ENCODE data around the gene GLUD1.
"Not testable (repeated sequence)": the region's sequence is repeated elsewhere in the genome, so short reads cannot be mapped to it uniquely, and the experiment has no call there.

The GLUD1 gene

DNA sequence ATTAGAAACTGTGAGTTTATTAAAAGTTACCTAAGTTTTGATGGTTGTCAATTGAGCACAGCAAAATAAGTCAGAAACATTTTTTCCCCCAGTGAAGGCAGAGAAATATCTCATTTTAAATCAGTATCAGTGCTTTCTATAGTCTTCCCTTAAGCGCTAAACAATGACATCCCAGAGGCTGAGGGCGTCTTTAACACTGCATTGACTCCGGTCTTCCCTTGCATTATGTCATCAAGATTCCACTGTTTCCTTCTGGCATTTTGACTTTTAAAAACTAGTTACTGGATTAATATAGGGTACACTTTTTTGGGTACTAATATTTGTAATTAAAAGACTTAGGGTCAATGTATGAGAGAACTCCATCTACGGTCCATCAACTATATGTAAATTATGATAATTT, 3.9 kb downstream of the GLUD1 start:
- no peak for DNase-seq (ENCODE audit: low spot score)

DNA sequence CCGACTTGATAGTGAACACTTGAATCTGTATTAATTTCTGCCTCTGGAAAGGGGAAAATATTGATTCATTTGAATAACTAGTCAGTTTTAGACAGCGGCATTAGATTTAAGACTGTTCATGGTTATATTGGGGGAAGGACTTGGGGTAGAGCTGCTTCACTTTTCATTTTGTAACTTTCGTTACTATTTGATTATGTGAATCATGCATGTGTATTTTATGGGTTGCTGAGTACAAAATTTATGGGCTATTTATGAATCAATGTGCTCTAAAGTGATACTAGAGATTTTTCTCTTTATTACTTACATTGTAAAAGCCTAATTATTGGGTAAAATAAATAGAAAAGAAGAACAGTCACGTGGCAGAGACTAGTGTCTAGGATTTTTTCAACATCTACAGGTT, 4.9 kb downstream of the GLUD1 start:
- no peak for DNase-seq (ENCODE audit: low spot score)

DNA sequence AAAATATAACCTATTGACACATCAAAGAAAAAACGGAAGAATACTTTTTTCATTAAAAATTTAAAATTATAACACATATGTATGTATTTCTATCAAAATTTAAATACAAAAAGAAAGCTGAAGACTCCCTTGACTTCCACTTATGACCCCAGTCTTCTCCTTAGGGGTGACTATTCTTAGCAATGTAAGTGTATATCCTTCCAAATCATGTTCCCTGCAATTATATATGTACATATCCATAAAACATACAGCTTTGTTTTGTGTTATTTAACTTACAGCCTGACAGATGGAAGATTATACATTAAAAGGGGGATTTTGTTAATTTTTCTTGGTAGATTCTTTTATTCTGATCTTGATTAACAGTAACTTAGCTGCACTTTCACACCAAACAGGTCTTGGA, 9.1 kb downstream of the GLUD1 start:
- DNase-seq (ENCODE audit: low spot score) = no peak

DNA sequence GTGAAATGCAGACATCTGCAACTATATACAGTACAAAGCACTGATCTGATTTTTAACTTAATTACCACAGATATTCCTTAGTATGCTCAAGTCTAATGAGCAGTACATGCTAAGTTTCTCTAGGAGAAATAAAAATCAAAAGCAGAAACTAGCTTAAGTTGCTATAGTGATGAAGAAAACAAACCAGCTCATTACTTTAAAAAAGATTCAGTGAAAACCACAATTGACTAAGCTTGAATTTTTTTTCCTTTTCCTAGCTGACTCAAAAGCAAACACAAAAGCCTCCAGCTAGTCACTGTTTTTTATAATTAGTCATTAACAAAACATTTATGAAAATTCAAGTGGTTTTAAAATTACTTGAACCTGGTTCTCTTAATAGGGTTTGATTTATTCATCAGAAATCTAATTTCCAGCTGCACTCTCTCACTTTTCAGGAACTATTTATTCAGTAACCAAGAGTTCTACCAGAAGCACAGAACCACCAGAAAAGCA, 10.3 kb downstream of the GLUD1 start:
- peak; percentile 24 for DNase-seq (ENCODE audit: low spot score)

DNA sequence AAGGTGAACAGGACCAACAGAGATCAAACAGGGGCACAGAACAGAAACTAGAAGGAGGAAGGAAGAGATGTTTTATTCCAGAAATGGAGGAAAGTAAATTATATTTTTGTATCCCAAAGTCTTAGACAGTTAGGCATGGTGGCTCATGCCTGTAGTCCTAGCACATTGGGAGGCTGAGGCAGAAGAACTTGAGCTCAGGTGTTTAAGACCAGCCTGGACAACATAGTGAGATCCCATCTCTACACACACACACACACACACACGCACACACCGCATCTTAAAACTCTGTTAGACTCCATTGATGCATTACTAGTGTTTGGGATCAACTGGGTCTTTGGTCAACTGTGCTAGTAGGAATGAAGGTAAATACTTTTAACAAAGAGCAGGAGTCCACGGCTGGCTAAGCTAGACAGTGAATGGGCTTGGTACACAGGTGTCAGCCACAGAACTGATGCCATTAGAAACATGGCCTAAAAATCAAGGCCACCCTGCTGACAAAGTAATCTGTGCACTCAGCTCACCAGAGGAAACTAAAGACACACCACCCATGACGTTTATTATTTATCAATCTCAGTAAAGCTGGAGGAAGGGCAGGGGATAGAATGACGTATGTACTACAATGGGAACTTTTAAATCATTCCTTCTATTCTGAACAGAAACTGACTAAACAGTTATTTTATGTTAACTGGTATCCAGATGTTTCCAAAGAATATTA, 10.9 kb downstream of the GLUD1 start:
- not testable (repeated sequence) for DNase-seq (ENCODE audit: low spot score)

DNA sequence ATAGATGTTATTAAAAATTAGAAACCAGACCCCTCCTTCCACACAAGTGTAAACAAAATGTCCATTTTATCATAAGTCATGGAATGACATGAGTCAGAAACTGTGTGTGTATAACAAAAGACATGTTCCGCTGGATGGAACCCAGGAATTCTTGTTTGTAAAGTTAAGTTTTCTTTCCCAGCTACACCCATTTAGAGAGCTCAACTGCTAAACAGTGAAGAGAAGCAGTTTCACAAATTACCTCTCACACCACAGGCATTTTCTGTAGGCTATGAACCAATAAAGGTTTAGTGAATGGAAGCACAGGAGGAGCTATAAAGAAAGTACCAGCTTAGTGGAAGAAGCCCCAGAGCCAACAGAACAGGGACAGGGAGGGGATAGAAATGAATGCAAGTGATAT, 12.4 kb downstream of the GLUD1 start:
- DNase-seq (ENCODE audit: low spot score) = peak; percentile 11

DNA sequence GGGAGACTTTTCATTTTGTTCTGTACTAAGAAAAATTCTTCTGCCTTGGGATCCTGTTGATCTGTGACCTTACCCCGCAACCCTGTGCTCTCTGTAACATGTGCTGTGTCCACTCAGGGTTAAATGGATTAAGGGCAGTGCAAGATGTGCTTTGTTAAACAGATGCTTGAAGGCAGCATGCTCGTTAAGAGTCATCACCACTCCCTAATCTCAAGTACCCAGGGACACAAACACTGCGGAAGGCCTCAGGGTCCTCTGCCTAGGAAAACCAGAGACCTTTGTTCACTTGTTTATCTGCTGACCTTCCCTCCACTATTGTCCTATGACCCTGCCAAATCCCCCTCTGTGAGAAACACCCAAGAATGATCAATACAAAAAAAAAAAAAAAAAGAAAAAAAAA, 13.1 kb downstream of the GLUD1 start:
- not testable (repeated sequence) for DNase-seq (ENCODE audit: low spot score)

DNA sequence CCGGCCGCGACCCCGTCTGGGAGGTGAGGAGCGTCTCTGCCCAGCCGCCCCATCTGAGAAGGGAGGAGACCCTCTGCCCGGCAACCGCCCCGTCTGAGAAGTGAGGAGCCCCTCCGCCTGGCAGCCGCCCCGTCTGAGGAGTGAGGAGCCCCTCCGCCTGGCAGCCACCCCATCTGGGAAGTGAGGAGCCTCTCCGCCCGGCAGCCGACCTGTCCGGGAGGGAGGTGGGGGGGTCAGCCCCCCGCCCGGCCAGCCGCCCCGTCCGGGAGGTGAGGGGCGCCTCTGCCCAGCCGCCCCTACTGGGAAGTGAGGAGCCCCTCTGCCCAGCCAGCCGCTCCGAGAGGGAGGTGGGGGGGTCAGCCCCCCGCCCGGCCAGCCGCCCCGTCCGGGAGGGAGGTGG, 14.0 kb downstream of the GLUD1 start:
- not testable (repeated sequence) for DNase-seq (ENCODE audit: low spot score)

DNA sequence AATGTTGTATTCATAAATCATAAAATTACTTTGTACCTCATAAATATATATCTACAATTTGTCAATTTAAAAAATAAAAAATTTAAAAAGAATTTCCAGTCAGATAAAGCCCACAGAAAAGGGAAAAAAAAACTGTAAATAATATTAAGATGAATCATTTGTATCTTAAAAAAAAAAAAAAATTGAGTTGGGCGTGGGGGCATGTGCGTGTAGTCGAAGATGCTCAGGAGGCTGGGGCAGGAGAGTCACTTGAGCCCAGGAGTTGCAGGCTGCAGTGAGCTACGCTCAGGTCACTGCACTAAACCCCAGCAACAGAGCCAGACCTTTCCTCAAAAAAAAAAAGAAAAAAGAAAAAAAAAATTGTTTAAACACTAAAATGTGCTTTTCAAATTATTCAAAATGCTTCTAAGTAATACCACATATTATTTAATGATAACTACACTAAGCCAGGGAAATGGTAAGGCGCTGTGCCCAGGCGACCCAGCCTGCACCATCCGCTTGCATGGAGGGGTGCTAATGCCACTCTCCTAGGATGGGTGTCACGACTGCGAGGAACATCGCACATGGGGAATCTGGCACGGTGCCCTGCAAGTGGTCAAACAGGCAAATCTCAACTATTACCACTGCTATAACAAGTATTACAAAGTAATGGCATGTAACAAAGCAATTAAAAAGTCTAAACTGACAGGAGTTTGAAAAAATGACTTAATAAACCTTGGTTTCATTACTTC, 15.4 kb downstream of the GLUD1 start:
- no peak for DNase-seq (ENCODE audit: low spot score)

DNA sequence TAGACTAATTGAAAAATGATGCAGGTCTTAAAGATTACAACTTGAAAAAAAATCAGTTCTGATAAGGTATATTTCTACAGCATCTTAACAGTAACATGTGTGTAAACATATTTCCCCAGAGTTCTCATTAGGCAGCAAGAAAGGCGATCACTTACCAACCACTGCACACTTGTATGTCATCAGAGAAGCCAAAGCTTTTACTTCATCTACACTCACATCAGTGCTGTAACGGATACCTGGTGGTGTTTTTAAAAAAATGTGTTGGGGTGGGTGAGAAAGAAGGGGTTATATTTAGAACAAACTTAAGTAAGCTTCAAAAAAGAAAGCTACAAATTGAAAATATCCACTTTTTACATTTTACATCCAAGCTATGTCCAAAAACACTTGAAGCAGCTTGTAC, 18.2 kb downstream of the GLUD1 start:
- DNase-seq (ENCODE audit: low spot score) = not testable (repeated sequence)

DNA sequence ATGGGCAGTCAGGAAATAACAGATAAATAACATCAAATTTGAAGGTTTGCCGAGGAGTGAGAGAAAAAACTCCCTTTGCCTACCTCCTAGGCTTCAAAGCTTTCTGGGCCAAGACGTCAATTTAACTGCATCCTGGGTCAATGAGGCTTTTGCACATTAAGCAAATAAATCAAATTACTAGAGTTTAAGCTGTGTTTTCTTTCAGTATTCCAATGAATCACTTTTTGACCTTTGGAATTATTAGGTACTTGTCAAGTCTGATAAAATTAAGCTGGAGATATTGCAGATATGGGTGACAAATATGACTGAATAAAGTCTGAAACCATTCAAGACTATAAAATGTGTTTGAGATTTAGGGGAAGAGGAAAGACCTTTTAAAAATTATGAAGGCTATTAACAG, 22.2 kb downstream of the GLUD1 start:
- no peak for DNase-seq (ENCODE audit: low spot score)

DNA sequence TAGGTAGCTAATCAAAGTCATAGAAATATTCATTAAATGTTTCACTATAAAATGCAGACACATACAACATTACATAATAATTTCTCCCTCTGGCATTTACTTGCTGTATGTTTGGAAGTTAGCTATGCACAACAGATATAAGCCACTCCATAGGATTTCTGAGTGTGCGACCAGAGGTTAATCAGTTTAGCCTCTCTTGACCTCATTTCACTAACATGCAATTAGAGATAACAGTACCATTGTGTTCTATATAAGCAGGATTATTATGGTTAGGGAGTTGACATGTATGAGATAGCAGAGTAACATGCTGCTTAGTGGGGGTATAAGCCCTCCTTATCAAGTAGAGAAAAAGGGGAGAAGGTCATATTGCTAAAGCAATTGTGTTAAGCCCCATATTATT, 26.4 kb downstream of the GLUD1 start:
- no peak for DNase-seq (ENCODE audit: low spot score)

DNA sequence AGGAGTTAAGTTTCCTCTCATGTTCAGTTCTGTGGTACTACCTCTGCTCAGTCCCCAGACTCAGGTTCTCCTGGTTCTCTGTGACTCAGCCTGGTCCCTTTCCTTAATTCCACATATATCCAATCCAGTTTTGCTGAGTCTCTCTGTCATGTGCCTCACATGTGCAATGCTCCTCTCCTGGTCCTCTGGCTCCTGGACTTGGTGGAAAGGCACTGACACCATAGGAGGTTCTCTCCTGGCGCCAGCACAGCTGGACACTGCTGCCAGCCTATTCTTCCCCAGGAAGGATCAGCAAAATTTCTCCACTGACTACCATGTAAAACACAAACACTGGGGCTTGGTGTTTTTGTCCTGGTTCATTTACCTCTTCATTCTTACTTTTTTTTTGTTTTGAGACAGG, 27.8 kb downstream of the GLUD1 start:
- no peak for DNase-seq (ENCODE audit: low spot score)

DNA sequence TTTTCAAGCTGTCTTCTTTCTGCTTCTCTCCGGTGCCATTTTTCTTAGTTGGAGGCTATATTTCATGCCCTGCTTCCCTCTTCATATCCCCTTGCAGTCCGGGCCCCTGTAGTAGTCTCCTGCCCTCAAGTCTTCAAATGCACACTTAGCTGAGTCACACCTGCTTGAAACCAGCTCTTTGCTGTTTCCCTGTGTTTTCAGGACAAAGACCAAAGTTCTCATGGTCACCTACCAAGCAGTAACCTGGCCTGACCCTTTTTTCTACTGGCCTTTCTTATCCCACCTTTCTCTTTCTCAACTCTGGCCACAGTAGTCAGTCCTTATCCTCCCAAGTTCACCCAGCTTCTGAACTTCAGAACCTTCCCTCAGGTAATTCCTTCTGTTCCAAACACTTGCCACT, 28.5 kb downstream of the GLUD1 start:
- DNase-seq (ENCODE audit: low spot score) = no peak

DNA sequence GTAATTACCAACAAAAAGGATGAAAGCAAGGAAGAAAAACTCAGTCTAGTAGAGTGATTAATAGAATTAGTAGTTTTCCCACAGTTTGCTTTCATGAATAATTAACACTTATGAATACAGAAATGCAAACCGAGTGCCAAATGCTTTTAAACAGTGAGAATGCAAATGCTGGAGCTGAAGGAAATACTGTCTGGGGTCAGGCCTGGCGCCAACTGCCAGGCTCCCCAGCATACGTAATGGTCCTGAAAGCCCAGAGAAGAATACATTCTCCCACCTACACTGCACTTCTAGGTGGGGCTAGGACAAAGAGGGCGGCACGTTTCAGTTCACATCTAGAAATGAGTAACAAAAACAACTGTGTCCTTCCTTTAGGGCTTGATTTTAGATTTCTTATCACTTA, 30.0 kb downstream of the GLUD1 start:
- DNase-seq (ENCODE audit: low spot score) = no peak

DNA sequence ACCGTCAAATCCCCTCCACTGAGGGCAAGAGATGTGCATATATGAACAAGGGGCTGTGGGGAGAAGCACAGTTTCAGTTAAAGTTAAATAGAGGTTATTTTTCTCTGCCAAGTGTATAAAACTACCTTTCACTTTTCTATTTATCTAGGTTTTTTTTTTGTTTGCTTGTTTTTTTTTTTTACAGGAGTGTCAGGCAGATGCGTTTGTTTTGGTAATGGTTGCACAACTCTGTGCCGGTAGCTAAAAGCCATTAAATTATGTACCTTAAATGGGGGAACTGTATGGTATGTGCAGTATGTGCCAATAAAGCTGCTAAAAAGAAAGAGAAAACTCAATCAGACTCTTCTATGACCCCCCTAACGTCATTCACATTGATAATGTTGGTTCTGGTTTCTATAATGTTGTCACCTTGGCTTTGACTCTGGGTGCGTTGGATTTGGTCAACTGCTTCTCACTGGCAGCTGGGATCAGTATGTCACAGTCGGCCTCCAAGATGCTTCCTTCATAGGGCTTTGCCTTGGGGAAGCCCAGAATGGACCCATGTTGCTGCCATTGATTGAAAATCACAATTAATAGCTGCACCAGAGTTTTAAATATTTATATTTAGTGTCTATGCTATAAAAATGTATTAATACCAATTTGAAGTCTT, 34.2 kb downstream of the GLUD1 start:
- no peak for DNase-seq (ENCODE audit: low spot score)

DNA sequence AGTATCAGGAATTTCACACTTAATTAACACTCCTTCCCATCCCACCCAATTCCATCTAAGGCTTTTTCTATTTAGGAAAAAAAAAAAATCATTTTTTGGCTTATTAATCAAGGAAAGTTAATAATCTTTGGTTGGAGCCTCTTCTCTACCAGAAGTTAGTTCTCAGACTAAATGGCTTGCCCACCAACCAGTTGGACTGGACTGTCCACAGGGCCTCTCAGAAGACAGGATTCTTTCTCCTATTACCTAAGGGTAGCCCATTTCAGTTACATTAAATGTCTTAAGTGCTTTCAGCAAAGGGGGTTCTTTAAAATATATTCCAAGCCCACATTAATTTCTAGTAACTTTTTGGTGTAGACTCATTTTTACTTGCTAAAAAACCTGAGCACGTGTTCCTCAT, 35.2 kb downstream of the GLUD1 start:
- DNase-seq (ENCODE audit: low spot score) = no peak

DNA sequence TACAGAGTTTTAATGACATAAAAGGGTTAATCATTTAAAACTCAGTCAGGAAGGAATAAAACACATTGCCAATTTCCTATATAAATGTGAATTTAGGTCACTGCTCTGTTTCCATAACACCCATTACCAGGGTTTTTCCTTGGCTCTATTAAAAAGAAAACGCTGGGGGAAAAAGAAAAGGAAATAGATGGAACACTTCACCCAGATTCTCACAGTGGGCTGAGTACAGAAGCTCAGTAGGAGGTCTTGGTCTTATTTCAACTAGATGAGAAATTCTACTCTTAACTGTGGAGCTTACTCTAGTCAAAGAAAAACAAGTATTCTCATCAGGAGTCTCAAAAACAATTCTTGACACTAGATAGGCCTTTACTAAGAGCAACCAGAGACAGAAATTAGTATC, 36.5 kb downstream of the GLUD1 start:
- DNase-seq (ENCODE audit: low spot score) = no peak

DNA sequence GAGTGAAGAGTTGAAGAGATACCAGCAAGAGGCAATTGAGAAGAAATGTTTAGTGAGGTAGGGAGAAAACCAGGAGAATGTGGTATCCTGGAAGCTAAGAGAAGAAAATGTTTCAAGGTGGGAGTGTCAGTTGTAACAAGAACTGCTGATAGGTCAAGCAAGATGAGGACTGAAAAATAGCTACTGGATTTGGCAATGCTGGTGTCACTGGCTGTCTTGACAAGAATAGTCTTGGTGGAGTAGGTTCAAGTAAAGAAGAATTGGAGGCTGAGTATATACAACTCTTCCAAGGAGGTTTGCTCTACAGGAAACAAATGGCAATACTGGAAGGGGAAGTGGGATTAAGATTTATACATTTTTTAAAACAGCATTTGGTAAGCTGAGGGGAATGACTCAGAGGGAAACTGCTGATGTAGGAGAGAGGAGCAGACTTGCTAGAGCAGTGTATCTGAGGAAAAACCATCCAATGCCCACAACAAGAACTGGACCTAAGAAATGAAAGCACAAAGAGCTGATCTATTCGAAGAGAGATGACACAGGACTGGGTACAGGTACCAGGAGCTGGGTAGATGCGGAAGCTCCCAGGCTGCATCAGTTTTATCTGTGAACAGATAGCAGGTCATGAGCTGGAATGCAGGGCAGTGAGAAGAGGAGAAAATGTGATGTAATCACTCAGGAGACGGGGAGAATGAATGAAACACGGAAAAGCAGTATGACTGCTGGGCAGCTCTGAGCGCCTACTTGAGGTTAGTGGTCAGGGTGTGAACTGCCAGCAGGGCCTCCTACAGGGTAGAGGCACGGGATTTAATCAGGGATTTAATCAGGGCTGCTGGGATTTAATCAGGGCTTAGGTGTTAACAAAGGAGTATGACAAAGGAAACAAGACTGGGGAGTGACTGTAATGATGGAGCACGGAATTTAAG, 40.0 kb downstream of the GLUD1 start:
- DNase-seq (ENCODE audit: low spot score) = peak; percentile 69

DNA sequence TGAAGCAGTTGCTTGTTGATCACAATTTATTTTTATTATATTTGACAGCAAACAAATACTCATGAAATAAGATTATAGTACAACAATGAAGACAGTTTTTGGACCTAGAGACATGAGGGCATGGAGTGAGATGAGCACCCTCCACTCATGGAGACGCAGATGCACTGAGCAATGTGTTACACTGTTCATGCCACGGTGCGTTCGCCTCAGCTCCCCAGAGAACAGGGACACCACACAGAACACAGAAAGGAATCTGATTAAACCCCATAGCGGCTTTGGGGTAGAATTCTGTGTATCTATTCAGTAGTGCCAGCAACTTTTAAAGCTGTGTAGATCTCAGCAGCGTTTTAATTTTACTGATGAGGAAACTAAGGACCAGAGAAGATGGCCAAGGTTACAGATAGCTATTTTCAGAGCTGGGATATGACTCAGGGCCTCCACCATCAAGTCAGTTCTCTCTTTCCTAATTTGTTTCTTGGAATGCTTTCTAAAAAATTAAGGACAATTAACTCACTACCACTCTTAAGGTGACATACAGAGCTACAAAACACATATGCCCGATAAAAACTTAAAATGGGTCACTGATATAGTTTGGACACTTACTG, 41.0 kb downstream of the GLUD1 start:
- no peak for DNase-seq (ENCODE audit: low spot score)

DNA sequence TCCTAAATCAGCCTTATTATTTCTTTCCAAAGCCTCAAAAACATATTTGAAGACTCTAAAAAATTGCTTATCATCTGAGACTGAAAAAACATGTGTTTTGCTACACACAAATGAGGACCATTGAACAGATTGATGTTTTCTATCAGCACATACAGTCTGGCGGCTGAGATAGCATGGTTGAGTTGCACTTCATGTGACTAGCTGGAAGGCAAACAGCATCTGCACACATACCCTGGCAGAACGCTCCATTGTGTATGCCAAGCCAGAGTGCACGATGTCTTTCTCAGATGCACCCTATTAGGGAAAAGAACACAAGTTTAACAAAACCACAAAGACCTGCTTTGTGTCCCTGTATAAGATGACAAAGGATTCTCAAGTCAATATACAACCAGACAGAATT, 41.5 kb downstream of the GLUD1 start:
- no peak for DNase-seq (ENCODE audit: low spot score)
